H1 (cell line): ENCODE measurements around the gene UROS. TPM values are rescaled to one million over a fixed set of nuclear protein-coding genes. Genes with fewer than 3 reads are reported as not detected.

Source experiments
- CTCF ChIA-PET: fragments of 300-600 bp; sonication (Branson Sonifier 250); formaldehyde crosslinking; loops from one replicate; lab custom pipeline; 2021; ENCODE audit not compliant: partially characterized antibody; lab: Charles Lee
- POLR2A ChIA-PET: fragments of 300-600 bp; sonication (Branson Sonifier 250); formaldehyde crosslinking; loops from one replicate; lab custom pipeline; 2021; ENCODE audit warnings: inconsistent platforms; ENCODE audit not compliant: partially characterized antibody; lab: Charles Lee
- DNase-seq, 2 experiments: peaks; one replicate each; pipeline versions ENCODE4 v3.0.0 to v3.0.0-alpha.2; 2010 to 2022; ENCODE audit warnings: low spot score in 2 of 2, low read depth in 1 of 2, mixed read lengths in 1 of 2
- FAIRE-seq: peaks from 2 replicates; lab custom pipeline; 2011; peaks lifted over from hg19 to GRCh38; lab: Jason Lieb, UNC
- H2AFZ ChIP-seq: 2 replicates; pipeline ENCODE4 v1.8.1; 2012; ENCODE audit warnings: low read length, inconsistent platforms
- H2AK5ac ChIP-seq: 2 replicates; pipeline ENCODE4 v1.6.1; 2013; ENCODE audit warnings: low read depth, low read length
- H2BK120ac ChIP-seq: replicated peaks from 2 replicates; pipeline ENCODE3; 2013; ENCODE audit warnings: low read depth, low read length, inconsistent platforms
- H2BK12ac ChIP-seq: 2 replicates; pipeline ENCODE4 v1.6.1; 2013; ENCODE audit warnings: low read depth, low read length
- H2BK15ac ChIP-seq: 2 replicates; pipeline ENCODE4 v1.6.1; 2013; ENCODE audit warnings: low read length
- H2BK20ac ChIP-seq: 2 replicates; pipeline ENCODE4 v1.6.1; 2013; ENCODE audit warnings: low read length
- H2BK5ac ChIP-seq: 2 replicates; pipeline ENCODE4 v1.6.1; 2013; ENCODE audit warnings: low read depth, low read length
- H3K14ac ChIP-seq: 2 replicates; pipeline ENCODE4 v1.6.1; 2013; ENCODE audit warnings: inconsistent platforms; ENCODE audit not compliant: insufficient read length
- H3K18ac ChIP-seq: 2 replicates; pipeline ENCODE4 v1.6.1; 2013; ENCODE audit warnings: low read length; ENCODE audit errors: extremely low read depth
- H3K23ac ChIP-seq: 2 replicates; pipeline ENCODE4 v1.6.1; 2013; ENCODE audit warnings: inconsistent platforms; ENCODE audit not compliant: insufficient read length
- H3K23me2 ChIP-seq: 2 replicates; pipeline ENCODE4 v1.6.1; 2013; ENCODE audit warnings: low read depth, low read length
- H3K27ac ChIP-seq: 2 replicates; pipeline ENCODE4 v1.6.1; 2011; ENCODE audit warnings: low read depth, low read length, inconsistent platforms
- H3K27me3 ChIP-seq, 4 experiments: replicated peaks in 1 of 4; 1 replicate in 1 of 4; 2 replicates in 3 of 4; pipeline versions ENCODE4 v1.6.1 to v1.8.1; 2011 to 2013; ENCODE audit warnings: low read length in 3 of 4, mild to moderate bottlenecking in 3 of 4, inconsistent platforms in 2 of 4, mixed read lengths in 2 of 4, moderate library complexity in 1 of 4; ENCODE audit not compliant: control insufficient read depth in 3 of 4, insufficient read depth in 3 of 4; ENCODE audit errors: extremely low read depth in 1 of 4
- H3K36me3 ChIP-seq, 4 experiments: 2 replicates each; pipeline versions ENCODE4 v1.6.1 to v1.8.1; 2011 to 2013; ENCODE audit warnings: mild to moderate bottlenecking in 4 of 4, low read length in 3 of 4, moderate library complexity in 2 of 4, control low read depth in 1 of 4, inconsistent platforms in 1 of 4; ENCODE audit not compliant: insufficient read depth in 4 of 4, control insufficient read depth in 2 of 4
- H3K4ac ChIP-seq: replicated peaks from 2 replicates; pipeline ENCODE3; 2013; ENCODE audit warnings: low read length, low read depth, mixed read lengths, inconsistent platforms; ENCODE audit not compliant: insufficient read length
- H3K4me1 ChIP-seq, 4 experiments: replicated peaks in 1 of 4; 1 replicate in 1 of 4; 2 replicates in 3 of 4; pipeline versions ENCODE4 v1.6.1 to v1.8.1; 2011 to 2013; ENCODE audit warnings: low read length in 3 of 4, inconsistent platforms in 2 of 4, mixed read lengths in 1 of 4; ENCODE audit not compliant: insufficient read depth in 4 of 4, control insufficient read depth in 3 of 4
- H3K4me2 ChIP-seq, 2 experiments: 2 replicates each; pipeline versions ENCODE4 v1.6.1 to v1.8.1; 2011 to 2013; ENCODE audit warnings: low read depth in 2 of 2, low read length in 2 of 2, control low read depth in 1 of 2, inconsistent platforms in 1 of 2, mild to moderate bottlenecking in 1 of 2; ENCODE audit not compliant: insufficient read depth in 1 of 2
- H3K4me3 ChIP-seq, 4 experiments: fragments of 200-600, 300-600 bp in 1 of 4; sonication (generic), shearing (Covaris generic), sonication (Bioruptor Twin) in 1 of 4; 2 replicates each; pipeline versions ENCODE4 v1.5.1 to v1.8.1; 2011 to 2016; ENCODE audit warnings: low read length in 4 of 4, low read depth in 3 of 4, control low read depth in 2 of 4, inconsistent platforms in 2 of 4, mild to moderate bottlenecking in 2 of 4, mixed read lengths in 1 of 4, moderate library complexity in 1 of 4; ENCODE audit not compliant: insufficient read depth in 2 of 4; ENCODE audit errors: extremely low read depth in 1 of 4
- H3K56ac ChIP-seq: replicated peaks from 2 replicates; pipeline ENCODE3; 2013; ENCODE audit warnings: low read depth, mild to moderate bottlenecking, mixed read lengths, low read length, inconsistent platforms; ENCODE audit not compliant: insufficient read length
- H3K79me1 ChIP-seq: 2 replicates; pipeline ENCODE4 v1.6.1; 2013; ENCODE audit warnings: low read depth, low read length, control low read depth
- H3K79me2 ChIP-seq, 2 experiments: 2 replicates each; pipeline versions ENCODE4 v1.6.1 to v1.8.1; 2012 to 2013; ENCODE audit warnings: low read length in 2 of 2, mild to moderate bottlenecking in 2 of 2, inconsistent platforms in 1 of 2; ENCODE audit not compliant: insufficient read depth in 2 of 2, control insufficient read depth in 1 of 2
- H3K9ac ChIP-seq, 4 experiments: replicated peaks in 1 of 4; 1 replicate in 1 of 4; 2 replicates in 3 of 4; pipeline versions ENCODE4 v1.6.1 to v1.8.1; 2011 to 2013; ENCODE audit warnings: low read depth in 3 of 4, low read length in 3 of 4, control low read depth in 2 of 4, mild to moderate bottlenecking in 2 of 4, moderate library complexity in 2 of 4, inconsistent platforms in 1 of 4; ENCODE audit errors: extremely low read depth in 1 of 4
- H3K9me3 ChIP-seq, 2 experiments: 2 replicates each; pipeline versions ENCODE4 v1.6.1 to v1.8.1; 2012 to 2013; ENCODE audit warnings: mild to moderate bottlenecking in 2 of 2, moderate library complexity in 2 of 2, control low read depth in 1 of 2, inconsistent platforms in 1 of 2, low read depth in 1 of 2, low read length in 1 of 2, mixed read lengths in 1 of 2; ENCODE audit not compliant: insufficient read depth in 2 of 2
- H4K20me1 ChIP-seq, 2 experiments: replicated peaks in 1 of 2; 2 replicates each; pipeline versions ENCODE3 to v1.8.1; 2011 to 2013; ENCODE audit warnings: inconsistent platforms in 2 of 2, low read length in 2 of 2, mild to moderate bottlenecking in 1 of 2; ENCODE audit not compliant: insufficient read depth in 2 of 2, control insufficient read depth in 1 of 2
- H4K5ac ChIP-seq: 2 replicates; pipeline ENCODE4 v1.6.1; 2013; ENCODE audit warnings: low read length, low read depth, mixed read lengths, inconsistent platforms; ENCODE audit not compliant: insufficient read length
- H4K8ac ChIP-seq: 2 replicates; pipeline ENCODE4 v1.8.0; 2013; ENCODE audit warnings: mild to moderate bottlenecking, moderate library complexity, low read length, inconsistent platforms; ENCODE audit not compliant: insufficient read depth; ENCODE audit errors: extremely low read depth
- H4K91ac ChIP-seq: replicated peaks from 2 replicates; pipeline ENCODE3; 2013; ENCODE audit warnings: low read length, mixed read lengths, inconsistent platforms; ENCODE audit not compliant: insufficient read length
- CBX5 ChIP-seq: fragments of 300-800, 300-1000 bp; sonication (generic); IDR thresholded peaks from 2 replicates; pipeline ENCODE4 v1.7.1; 2016; ENCODE audit warnings: antibody characterized with exemption, low read length, low read depth
- CBX8 ChIP-seq: fragments of 300-800, 300-1000 bp; sonication (generic); IDR thresholded peaks from 2 replicates; pipeline ENCODE4 v1.7.1; 2016; ENCODE audit warnings: low read depth, low read length, borderline replicate concordance
- CHD2 ChIP-seq: IDR thresholded peaks from 2 replicates; pipeline ENCODE4 v1.6.1; 2012; ENCODE audit warnings: low read length, improper control_type of control experiment
- GTF2F1 ChIP-seq: IDR thresholded peaks from 2 replicates; pipeline ENCODE4 v1.6.1; 2012; ENCODE audit warnings: low read depth, low read length, improper control_type of control experiment, borderline replicate concordance
- JUN ChIP-seq: IDR thresholded peaks from 2 replicates; pipeline ENCODE4 v1.6.1; 2011; ENCODE audit warnings: low read depth, mild to moderate bottlenecking, improper control_type of control experiment, low read length
- KDM5A ChIP-seq: fragments of 200-600 bp; IDR thresholded peaks from 2 replicates; pipeline ENCODE4 v1.7.1; 2012; ENCODE audit warnings: mild to moderate bottlenecking, low read length, inconsistent platforms, mixed read lengths
- PHF8 ChIP-seq: fragments of 200-600 bp; sonication (generic); conservative IDR thresholded peaks from 2 replicates; pipeline ENCODE4 v1.7.1; 2012; ENCODE audit warnings: low read depth, mild to moderate bottlenecking, inconsistent platforms, low read length, moderate library complexity
- SAP30 ChIP-seq: fragments of 300-600 bp; sonication (generic); IDR thresholded peaks from 2 replicates; pipeline ENCODE4 v1.7.1; 2012; ENCODE audit warnings: low read length, moderate library complexity, mild to moderate bottlenecking, inconsistent platforms; ENCODE audit not compliant: insufficient read depth, insufficient replicate concordance
- SP4 ChIP-seq: IDR thresholded peaks from 2 replicates; pipeline ENCODE4 v1.6.1; 2012; ENCODE audit warnings: low read length, inconsistent platforms
- TEAD4 ChIP-seq: IDR thresholded peaks from 2 replicates; pipeline ENCODE4 v1.6.1; 2012; ENCODE audit warnings: low read depth, low read length, inconsistent platforms, mixed read lengths
- WGBS, 2 experiments: shearing (Covaris generic) in 1 of 2; methylation state at CpG; one replicate each; pipeline versions ENCODE4 v1.1.6 to v1.1.7; 2013 to 2015; ENCODE audit warnings: low lambda C conversion rate in 2 of 2, mixed read lengths in 2 of 2, inconsistent platforms in 1 of 2, low coverage in 1 of 2, missing lambda C conversion rate in 1 of 2; ENCODE audit not compliant: insufficient replicate concordance in 2 of 2, insufficient coverage in 1 of 2, insufficient read length in 1 of 2; ENCODE audit errors: extremely low coverage in 1 of 2, missing lambda C conversion rate in 1 of 2; 5-methylcytosine and 5-hydroxymethylcytosine counted together
- polyA plus RNA-seq, 7 experiments: library from polyadenylated mRNA; depleted of rRNA in 3 of 7; stranded (reverse) in 5 of 7; unstranded in 2 of 7; fragments of >200 nt in 5 of 7; fragments of 200-250 nt in 2 of 7; gene quantifications; 1 replicate in 5 of 7; 2 replicates in 1 of 7; 4 replicates in 1 of 7; pipeline versions ENCODE4 v1.2.1 to v1.2.3, GENCODE V29; 2011 to 2013; ENCODE audit warnings: missing spikeins in 2 of 7, mixed read lengths in 2 of 7
- total RNA-seq: library from RNA; stranded (reverse); fragmentation: NEBNext Ultra II Directional; extraction: Animal tissue kit (Norgen Biotek cat#: 25700); gene quantifications from 2 replicates; pipeline ENCODE4 v1.2.1, GENCODE V29; 2021
- TF ChIP-seq, protein P1 (sequence below): IDR thresholded peaks from 2 replicates; pipeline ENCODE4 v1.6.1; 2012; ENCODE audit warnings: inconsistent platforms

Gene UROS
- total and polyA plus RNA-seq, 2 of the 8 experiments (the other 6 are each of a cell fraction or from before 2014, with no cell fraction given), result 45.6 to 58.0 TPM

DNA sequence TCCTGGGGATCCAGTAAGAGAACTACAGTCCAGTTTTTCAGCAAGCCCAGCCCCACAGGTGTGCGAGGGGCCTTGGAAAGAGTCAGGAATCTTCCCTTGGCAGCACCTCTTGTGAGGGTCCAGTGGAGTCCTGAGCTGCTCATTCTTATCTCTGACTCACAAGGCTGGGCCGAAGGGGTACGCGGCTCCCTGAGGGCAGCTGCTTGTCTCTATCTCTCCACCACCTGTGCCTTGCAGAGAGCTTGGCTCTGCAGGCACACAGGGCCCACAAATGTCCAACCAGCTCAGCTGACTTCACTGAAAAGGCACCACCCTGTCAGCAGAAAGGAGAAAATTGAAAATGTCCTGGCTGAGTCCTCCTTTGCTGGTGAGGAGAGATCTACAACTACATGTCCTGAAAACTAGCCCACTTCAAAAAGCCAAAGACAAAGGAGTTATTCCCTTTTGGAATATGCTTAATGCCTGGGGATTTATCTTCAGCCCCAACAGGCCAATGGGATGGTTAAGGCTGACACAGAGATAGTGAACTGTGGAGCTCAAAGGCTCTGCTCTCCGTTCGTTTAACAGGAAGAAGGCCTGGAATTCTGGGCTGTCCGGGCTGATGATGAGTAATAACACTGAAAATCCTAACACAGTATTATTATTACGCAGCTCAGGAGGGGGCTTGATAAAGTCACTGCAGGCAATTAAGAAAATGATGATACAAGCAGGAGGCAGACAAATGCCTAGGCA lies 23.4 kb downstream of the UROS start:
- Histone ChIP-seq H3K9me3 (no peaks in the 10 kb centered on the region), H3K36me3 (peaks cover 0 to 18% (median under 1%) of the 10 kb centered on the region in 4 experiments; a peak in 5 of 8 replicates), H3K18ac (no peak overlapping the region), H2AFZ (no peak overlapping the region), H4K5ac (no peak overlapping the region), H4K20me1 (peaks cover 2% of the 10 kb centered on the region in 2 experiments), H2BK5ac (no peak overlapping the region), H3K4ac (no peak overlapping the region), H3K27ac (no peak overlapping the region), H3K14ac (no peak overlapping the region), H3K79me2 (no peaks in the 10 kb centered on the region), H2BK20ac (no peak overlapping the region), H2BK120ac (no peak overlapping the region), H3K4me1 (peaks cover 0 to 5% (median 0%) of the 10 kb centered on the region in 4 experiments; a peak in 1 of 7 replicates), H3K23ac (no peak overlapping the region), H3K23me2 (no peaks in the 10 kb centered on the region), H3K4me2 (no peak overlapping the region), H4K91ac (no peak overlapping the region), H2AK5ac (no peak overlapping the region), H3K4me3 (no peak overlapping the region), H3K27me3 (no peaks in the 10 kb centered on the region), H3K9ac (no peak overlapping the region), H4K8ac (no peak overlapping the region), H3K56ac (no peak overlapping the region), H2BK12ac (no peak overlapping the region), H2BK15ac (no peak overlapping the region), H3K79me1 (no peaks in the 10 kb centered on the region)
- 94% methylated on average over 8 of the region's 8 CpGs; no CpG with 5 or more reads in 1 of the 2 experiments for WGBS, 2 experiments
- no peak for FAIRE-seq
- DNase-seq, result no peak
- CTCF ChIA-PET, result no interaction called here
- POLR2A ChIA-PET, result no interaction called here
- TF ChIP-seq TEAD4, result no peak
- TF ChIP-seq PHF8, result no peak
- TF ChIP-seq, protein P1, sequence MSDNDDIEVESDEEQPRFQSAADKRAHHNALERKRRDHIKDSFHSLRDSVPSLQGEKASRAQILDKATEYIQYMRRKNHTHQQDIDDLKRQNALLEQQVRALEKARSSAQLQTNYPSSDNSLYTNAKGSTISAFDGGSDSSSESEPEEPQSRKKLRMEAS, result no peak
- TF ChIP-seq SAP30, result no peak
- TF ChIP-seq KDM5A, result no peak
- TF ChIP-seq CBX5, result no peak
- no peak for TF ChIP-seq SP4
- no peak for TF ChIP-seq CHD2
- TF ChIP-seq GTF2F1, result no peak
- no peak for TF ChIP-seq JUN
- TF ChIP-seq CBX8, result no peak
